Testis (tissue), 2 donors: ENCODE data around the gene ID4.

Source experiments
- CTCF ChIP-seq, 3 experiments: fragments of 450-650 bp in 2 of 3; fragments of 200-600 bp in 1 of 3; sonication (generic) in 1 of 3; IDR thresholded peaks; one replicate each; pipeline ENCODE4 v1.5.1; 2016 to 2019; ENCODE audit warnings: antibody characterized with exemption in 3 of 3, mild to moderate bottlenecking in 2 of 3, moderate library complexity in 1 of 3
- POLR2A ChIP-seq: fragments of 450-650 bp; IDR thresholded peaks from one replicate; pipeline ENCODE4 v1.6.1; 2017; ENCODE audit warnings: antibody characterized with exemption, mild to moderate bottlenecking, moderate library complexity

GRCh38 chr6:19805129-19805481, 32.1 kb upstream of the ID4 start:
- TF ChIP-seq CTCF (IDR thresholded peaks at IDR 0.05) (peak in 1 of 3 experiments; percentile 1), POLR2A (no peak)
